Smooth muscle cell (in vitro differentiated cells): ENCODE results near the gene CTTN. TPM values are rescaled to one million over a fixed set of nuclear protein-coding genes. Genes with fewer than 3 reads are reported as not detected.

ENCODE experiments used
- DNase-seq: peaks from one replicate; lab custom pipeline; 2025; ENCODE audit not compliant: unreplicated experiment; lab: John Stamatoyannopoulos, UW
- H2AFZ ChIP-seq: fragments of 200-600 bp; sonication (generic); 2 replicates; pipeline ENCODE4 v1.6.0; 2016; ENCODE audit warnings: antibody characterized with exemption, low read depth, mild to moderate bottlenecking
- H3F3A ChIP-seq: fragments of 200-600 bp; sonication (generic); 2 replicates; pipeline ENCODE4 v1.6.0; 2017; ENCODE audit warnings: antibody characterized with exemption, low read depth
- H3K27ac ChIP-seq: fragments of 200-600 bp; sonication (generic); 2 replicates; pipeline ENCODE4 v1.5.1; 2016; ENCODE audit warnings: low read depth, mild to moderate bottlenecking
- H3K27me3 ChIP-seq: fragments of 200-600 bp; sonication (generic); 2 replicates; pipeline ENCODE4 v1.6.1; 2016; ENCODE audit warnings: low read depth, mild to moderate bottlenecking
- H3K36me3 ChIP-seq: fragments of 200-600 bp; sonication (generic); 2 replicates; pipeline ENCODE4 v1.5.1; 2016; ENCODE audit warnings: low read depth
- H3K4me1 ChIP-seq: fragments of 200-600 bp; sonication (generic); 2 replicates; pipeline ENCODE4 v1.5.1; 2016; ENCODE audit warnings: low read depth
- H3K4me2 ChIP-seq: fragments of 200-600 bp; sonication (generic); 2 replicates; pipeline ENCODE4 v1.6.0; 2016; ENCODE audit warnings: mild to moderate bottlenecking
- H3K4me3 ChIP-seq: fragments of 200-600 bp; sonication (generic); 2 replicates; pipeline ENCODE4 v1.5.1; 2016; ENCODE audit warnings: mild to moderate bottlenecking
- H3K79me2 ChIP-seq: fragments of 200-600 bp; sonication (generic); 2 replicates; pipeline ENCODE4 v1.6.0; 2016; ENCODE audit warnings: low read depth, mild to moderate bottlenecking
- H3K9ac ChIP-seq: fragments of 200-600 bp; sonication (generic); 2 replicates; pipeline ENCODE4 v1.6.0; 2016; ENCODE audit warnings: low read depth
- H3K9me3 ChIP-seq: fragments of 200-600 bp; sonication (generic); replicated peaks from 2 replicates; pipeline ENCODE4 v1.5.1; 2016; ENCODE audit warnings: low read depth
- H4K20me1 ChIP-seq: fragments of 200-600 bp; sonication (generic); 2 replicates; pipeline ENCODE4 v1.6.0; 2016; ENCODE audit warnings: low read depth
- WGBS: methylation state at CpG from one replicate; pipeline ENCODE4 v1.1.7; 2016; ENCODE audit warnings: low lambda C conversion rate; 5-methylcytosine and 5-hydroxymethylcytosine counted together
- polyA plus RNA-seq: library from polyadenylated mRNA; unstranded; fragments of >200 nt; fragmentation: Nextera tagmentation; extraction: Ambion mirVana; gene quantifications from 2 replicates; pipeline ENCODE4 v1.2.1, GENCODE V29; 2016
- total RNA-seq: library from RNA; depleted of rRNA; stranded (reverse); fragments of >200 nt; gene quantifications from 2 replicates; pipeline ENCODE4 v1.2.3, GENCODE V29; 2014
- TF ChIP-seq, protein P1 (sequence below): fragments of 200-600 bp; sonication (generic); IDR thresholded peaks from 2 replicates; pipeline ENCODE4 v1.5.1; 2017; ENCODE audit warnings: borderline replicate concordance, mild to moderate bottlenecking, antibody characterized with exemption; ENCODE audit not compliant: insufficient read depth, poor library complexity, severe bottlenecking

Gene CTTN
- total and polyA plus RNA-seq, 2 experiments from 2014 or later, result 64.7 to 173 TPM

DNA sequence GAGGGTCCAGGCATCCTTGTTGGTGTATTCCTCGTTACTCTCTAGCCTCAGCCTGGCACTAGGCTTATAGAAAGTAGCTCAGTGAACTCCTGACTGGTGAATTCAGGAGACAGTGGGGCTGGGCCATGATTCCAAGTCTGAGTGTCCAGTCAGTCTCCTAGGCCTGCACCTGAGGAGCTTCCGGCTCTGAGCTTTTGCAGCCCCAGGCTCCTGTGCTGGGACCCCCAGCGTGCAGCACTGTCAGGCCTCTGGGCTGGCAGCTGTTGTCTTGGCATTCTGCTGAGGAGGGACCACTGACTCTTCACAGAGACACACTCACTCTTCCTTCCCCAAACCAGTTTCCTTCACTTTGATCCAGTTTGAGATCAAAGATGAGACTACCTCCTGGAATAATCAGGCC is 82.4 kb downstream of the CTTN start:
- H2AFZ ChIP-seq, result no peak overlapping the region
- no peaks in the 10 kb centered on the region for H3F3A ChIP-seq
- H4K20me1 ChIP-seq, result no peaks in the 10 kb centered on the region
- no peaks in the 10 kb centered on the region for H3K36me3 ChIP-seq
- no peaks in the 10 kb centered on the region for H3K79me2 ChIP-seq
- H3K4me2 ChIP-seq, result no peak overlapping the region
- DNase-seq, result no peak
- no peak overlapping the region for H3K27ac ChIP-seq
- no peaks in the 10 kb centered on the region for H3K9me3 ChIP-seq
- H3K4me3 ChIP-seq, result no peak overlapping the region
- H3K9ac ChIP-seq, result no peak overlapping the region
- H3K27me3 ChIP-seq, result no peaks in the 10 kb centered on the region
- H3K4me1 ChIP-seq, result no peaks in the 10 kb centered on the region
- WGBS, result 97% methylated on average over 3 of the region's 3 CpGs
- TF ChIP-seq, protein P1, sequence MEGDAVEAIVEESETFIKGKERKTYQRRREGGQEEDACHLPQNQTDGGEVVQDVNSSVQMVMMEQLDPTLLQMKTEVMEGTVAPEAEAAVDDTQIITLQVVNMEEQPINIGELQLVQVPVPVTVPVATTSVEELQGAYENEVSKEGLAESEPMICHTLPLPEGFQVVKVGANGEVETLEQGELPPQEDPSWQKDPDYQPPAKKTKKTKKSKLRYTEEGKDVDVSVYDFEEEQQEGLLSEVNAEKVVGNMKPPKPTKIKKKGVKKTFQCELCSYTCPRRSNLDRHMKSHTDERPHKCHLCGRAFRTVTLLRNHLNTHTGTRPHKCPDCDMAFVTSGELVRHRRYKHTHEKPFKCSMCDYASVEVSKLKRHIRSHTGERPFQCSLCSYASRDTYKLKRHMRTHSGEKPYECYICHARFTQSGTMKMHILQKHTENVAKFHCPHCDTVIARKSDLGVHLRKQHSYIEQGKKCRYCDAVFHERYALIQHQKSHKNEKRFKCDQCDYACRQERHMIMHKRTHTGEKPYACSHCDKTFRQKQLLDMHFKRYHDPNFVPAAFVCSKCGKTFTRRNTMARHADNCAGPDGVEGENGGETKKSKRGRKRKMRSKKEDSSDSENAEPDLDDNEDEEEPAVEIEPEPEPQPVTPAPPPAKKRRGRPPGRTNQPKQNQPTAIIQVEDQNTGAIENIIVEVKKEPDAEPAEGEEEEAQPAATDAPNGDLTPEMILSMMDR, result no peak

DNA sequence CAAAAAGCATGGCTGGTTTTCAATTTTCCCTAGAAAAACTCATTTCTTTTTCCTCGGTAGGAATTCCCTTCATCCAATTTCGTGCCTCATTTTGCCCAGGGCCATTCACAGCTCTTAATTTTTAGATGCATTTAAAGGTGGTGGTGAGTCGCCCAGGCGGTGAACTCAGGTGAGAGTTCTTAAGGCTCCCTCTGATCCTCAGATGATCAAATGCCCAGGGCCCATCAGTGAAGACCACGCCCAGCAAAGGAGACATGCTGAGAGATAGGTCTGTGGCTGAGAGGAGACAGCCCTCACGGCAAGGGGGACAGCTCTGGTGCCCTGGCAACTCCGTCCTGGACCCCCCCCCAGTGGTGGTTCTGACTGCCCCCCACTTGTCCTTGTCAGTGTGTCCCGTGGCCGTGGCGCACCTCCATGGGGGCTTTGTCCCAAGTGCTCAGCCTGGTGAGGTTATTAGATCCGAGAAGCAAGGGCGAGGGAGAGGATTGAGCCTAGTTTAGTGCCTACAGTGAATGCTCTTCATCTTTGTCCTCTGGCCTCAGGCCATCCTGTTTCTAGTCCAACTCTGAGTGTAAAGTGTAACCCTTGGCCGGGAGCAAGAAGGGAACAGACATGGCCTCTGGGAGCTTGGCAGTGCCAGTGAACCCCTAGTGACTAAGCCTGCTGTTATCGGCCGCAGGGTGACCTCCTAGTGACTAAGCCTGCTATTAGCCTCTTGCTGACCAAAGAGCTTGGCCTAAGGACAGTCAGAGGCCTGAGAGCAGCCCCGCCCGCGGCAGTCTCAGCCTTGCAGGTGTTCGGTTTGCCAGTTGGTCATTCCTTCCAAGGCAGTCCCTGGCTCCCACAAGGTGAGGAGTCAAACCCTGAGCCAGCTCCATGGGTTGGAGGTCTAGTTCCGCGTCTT is 83.5 kb downstream of the CTTN start:
- TF ChIP-seq, protein P1, result no peak
- Histone ChIP-seq H3K27ac (no peak overlapping the region), H3K4me2 (no peak overlapping the region), H3K9me3 (no peaks in the 10 kb centered on the region), H3K4me1 (no peaks in the 10 kb centered on the region), H2AFZ (no peak overlapping the region), H3K79me2 (no peaks in the 10 kb centered on the region), H3K36me3 (no peaks in the 10 kb centered on the region), H4K20me1 (no peaks in the 10 kb centered on the region), H3K27me3 (no peaks in the 10 kb centered on the region), H3F3A (no peaks in the 10 kb centered on the region), H3K9ac (no peak overlapping the region), H3K4me3 (no peak overlapping the region)
- no peak for DNase-seq
- WGBS, result 91% methylated on average over 21 of the region's 21 CpGs

DNA sequence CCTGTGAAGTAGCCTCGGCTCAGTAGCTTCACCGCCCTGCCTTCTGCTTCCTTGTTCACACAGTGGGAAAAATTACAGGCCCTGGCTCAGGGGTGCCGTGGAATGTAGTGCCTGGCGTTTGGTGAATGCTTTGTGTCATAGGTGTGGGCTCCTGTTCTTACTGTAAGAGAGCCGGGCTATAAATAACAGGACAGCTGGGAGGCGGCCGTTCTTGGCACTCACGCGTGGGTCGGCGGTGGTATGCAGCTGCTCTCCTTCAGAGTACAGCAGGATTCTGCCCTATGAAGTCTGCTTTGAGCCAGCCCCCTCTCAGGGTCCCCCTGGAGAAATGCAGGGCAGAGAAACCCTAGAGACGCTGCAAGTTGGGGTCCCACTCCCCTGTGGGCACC is 84.2 kb downstream of the CTTN start:
- Histone ChIP-seq H3F3A (no peaks in the 10 kb centered on the region), H4K20me1 (no peaks in the 10 kb centered on the region), H3K27ac (no peak overlapping the region), H3K4me1 (no peaks in the 10 kb centered on the region), H3K9ac (no peak overlapping the region), H3K4me3 (no peak overlapping the region), H3K4me2 (no peak overlapping the region), H3K79me2 (no peaks in the 10 kb centered on the region), H3K27me3 (no peaks in the 10 kb centered on the region), H2AFZ (no peak overlapping the region), H3K9me3 (no peaks in the 10 kb centered on the region), H3K36me3 (no peaks in the 10 kb centered on the region)
- DNase-seq, result no peak
- 80% methylated on average over 12 of the region's 12 CpGs for WGBS
- TF ChIP-seq, protein P1, result no peak
